Thyroid gland (tissue), 4 donors: ENCODE data around the gene MTLN.

ENCODE experiments used
- POLR2A ChIP-seq, 2 donors: fragments of 450-650 bp; IDR thresholded peaks; one replicate each; pipeline ENCODE4 v1.6.1; 2017; ENCODE audit warnings: antibody characterized with exemption in 2 of 2, mild to moderate bottlenecking in 2 of 2, moderate library complexity in 1 of 2
- TF ChIP-seq, protein P1 (sequence below), 6 experiments: fragments of 200-600 bp in 3 of 6; fragments of 450-650 bp in 3 of 6; sonication (generic) in 3 of 6; IDR thresholded peaks; one replicate each; pipeline ENCODE4 v1.5.1; 2016 to 2019; ENCODE audit warnings: antibody characterized with exemption in 6 of 6, mild to moderate bottlenecking in 2 of 6, inconsistent platforms in 1 of 6, moderate library complexity in 1 of 6

DNA sequence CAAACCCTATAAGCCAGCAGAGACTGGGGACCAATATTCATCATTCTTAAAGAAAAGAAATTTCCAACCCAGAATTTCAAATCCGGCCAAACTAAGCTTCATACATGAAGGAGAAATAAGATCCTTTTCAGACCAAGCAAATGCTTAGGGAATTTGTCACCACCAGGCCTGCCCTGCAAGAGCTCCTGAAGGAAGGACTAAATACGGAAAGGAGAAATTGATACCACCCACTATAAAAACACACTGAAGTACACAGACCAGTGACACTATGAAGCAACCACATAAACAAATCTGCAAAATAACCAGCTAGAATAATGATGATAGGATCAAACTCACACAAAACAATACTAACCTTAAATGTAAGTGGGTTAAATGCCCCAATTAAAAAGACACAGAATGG is 29.9 kb downstream of the MTLN start:
- TF ChIP-seq POLR2A (IDR thresholded peaks at IDR 0.05) = no peak
- TF ChIP-seq, protein P1, sequence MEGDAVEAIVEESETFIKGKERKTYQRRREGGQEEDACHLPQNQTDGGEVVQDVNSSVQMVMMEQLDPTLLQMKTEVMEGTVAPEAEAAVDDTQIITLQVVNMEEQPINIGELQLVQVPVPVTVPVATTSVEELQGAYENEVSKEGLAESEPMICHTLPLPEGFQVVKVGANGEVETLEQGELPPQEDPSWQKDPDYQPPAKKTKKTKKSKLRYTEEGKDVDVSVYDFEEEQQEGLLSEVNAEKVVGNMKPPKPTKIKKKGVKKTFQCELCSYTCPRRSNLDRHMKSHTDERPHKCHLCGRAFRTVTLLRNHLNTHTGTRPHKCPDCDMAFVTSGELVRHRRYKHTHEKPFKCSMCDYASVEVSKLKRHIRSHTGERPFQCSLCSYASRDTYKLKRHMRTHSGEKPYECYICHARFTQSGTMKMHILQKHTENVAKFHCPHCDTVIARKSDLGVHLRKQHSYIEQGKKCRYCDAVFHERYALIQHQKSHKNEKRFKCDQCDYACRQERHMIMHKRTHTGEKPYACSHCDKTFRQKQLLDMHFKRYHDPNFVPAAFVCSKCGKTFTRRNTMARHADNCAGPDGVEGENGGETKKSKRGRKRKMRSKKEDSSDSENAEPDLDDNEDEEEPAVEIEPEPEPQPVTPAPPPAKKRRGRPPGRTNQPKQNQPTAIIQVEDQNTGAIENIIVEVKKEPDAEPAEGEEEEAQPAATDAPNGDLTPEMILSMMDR (IDR thresholded peaks at IDR 0.05) = no peak
